Globus pallidus (tissue), 1 donor: Measurements from ENCODE around the gene SDR39U1.

Experiments used
- DNase-seq: peaks from one replicate; pipeline ENCODE4 v3.0.0-alpha.2; 2015; ENCODE audit warnings: low spot score

The SDR39U1 gene

GRCh38 chr14:24411443-24412389, 30.9 kb downstream of the SDR39U1 start:
- DNase-seq = no peak

GRCh38 chr14:24409956-24410355, 32.6 kb downstream of the SDR39U1 start:
- DNase-seq = no peak

- no peak for DNase-seq
Observed at GRCh38 chr14:24409192-24409591, 33.4 kb downstream of the SDR39U1 start.

GRCh38 chr14:24408764-24409163, 33.8 kb downstream of the SDR39U1 start:
- no peak for DNase-seq

GRCh38 chr14:24407608-24408325, 34.8 kb downstream of the SDR39U1 start:
- no peak for DNase-seq

GRCh38 chr14:24406416-24406815, 36.2 kb downstream of the SDR39U1 start:
- no peak for DNase-seq

GRCh38 chr14:24404814-24405213, 37.8 kb downstream of the SDR39U1 start:
- no peak for DNase-seq

GRCh38 chr14:24403294-24403998, 39.1 kb downstream of the SDR39U1 start:
- DNase-seq = no peak

GRCh38 chr14:24401810-24402702, 40.5 kb downstream of the SDR39U1 start:
- DNase-seq = no peak

- no peak for DNase-seq
Observed at GRCh38 chr14:24399999-24400718, 42.4 kb downstream of the SDR39U1 start.

GRCh38 chr14:24399447-24399822, 43.1 kb downstream of the SDR39U1 start:
- no peak for DNase-seq

GRCh38 chr14:24398653-24399446, 43.7 kb downstream of the SDR39U1 start, which contains the start of gene NYNRIN:
TSS of gene NYNRIN (plus strand) at chr14:24399003. CDS start at chr14:24399247, 244 bp downstream.
- DNase-seq = no peak

GRCh38 chr14:24398293-24398652, 44.3 kb downstream of the SDR39U1 start:
- no peak for DNase-seq

GRCh38 chr14:24397639-24398292, 44.8 kb downstream of the SDR39U1 start:
- no peak for DNase-seq

- no peak for DNase-seq
Observed at GRCh38 chr14:24395609-24396582, 46.7 kb downstream of the SDR39U1 start.

- no peak for DNase-seq
Observed at GRCh38 chr14:24394275-24394674, 48.3 kb downstream of the SDR39U1 start.

GRCh38 chr14:24392325-24393091, 50.1 kb downstream of the SDR39U1 start:
- DNase-seq = no peak
